T-helper 17 cell (primary cell): Measurements from ENCODE around the gene YBEY. TPM values are rescaled to one million over a fixed set of nuclear protein-coding genes. Genes with fewer than 3 reads are reported as not detected.

Experiments used
- ATAC-seq: fragments of 150-1000 bp; cut with Tn5 transposase; 2 replicates; pipeline ENCODE4 v1.10.0; 2021; ENCODE audit warnings: mild to moderate bottlenecking, moderate library complexity
- DNase-seq, 3 donors: peaks; one replicate each; pipeline versions ENCODE4 v3.0.0 to v3.0.0-alpha.2; 2020 to 2021
- H3K9me3 ChIP-seq: one replicate; pipeline ENCODE4 v1.7.0; 2013; ENCODE audit warnings: low read length, mild to moderate bottlenecking; ENCODE audit not compliant: control insufficient read depth, poor library complexity, severe bottlenecking
- H3K27ac Mint-ChIP-seq: one replicate; pipeline ENCODE4 v1.8.0; 2022; ENCODE audit warnings: mild to moderate bottlenecking, moderate library complexity, mixed read lengths
- H3K27me3 Mint-ChIP-seq: one replicate; pipeline ENCODE4 v1.8.0; 2022; ENCODE audit warnings: mixed read lengths
- H3K36me3 Mint-ChIP-seq: one replicate; pipeline ENCODE4 v1.8.0; 2022; ENCODE audit warnings: low read depth, mixed read lengths
- H3K4me1 Mint-ChIP-seq: one replicate; pipeline ENCODE4 v1.8.0; 2022; ENCODE audit warnings: mild to moderate bottlenecking, mixed read lengths
- H3K4me3 Mint-ChIP-seq: one replicate; pipeline ENCODE4 v1.8.0; 2022; ENCODE audit warnings: mild to moderate bottlenecking, moderate library complexity, mixed read lengths
- total RNA-seq, 4 donors: library from RNA in 2 of 4; stranded (reverse) in 2 of 4; gene quantifications; one replicate each; pipeline ENCODE4 v1.2.3 and lab custom pipeline; 2022 to 2026

The YBEY gene
- total RNA-seq, 2 donors from 2014 or later = 5.2 to 11.2 TPM

GRCh38 chr21:46318464-46318845 lies 32.3 kb downstream of the YBEY start:
- no peaks in the 10 kb centered on the region for H3K27me3 Mint-ChIP-seq
- no peaks in the 10 kb centered on the region for H3K9me3 ChIP-seq
- H3K27ac Mint-ChIP-seq = no peak overlapping the region
- no peaks in the 10 kb centered on the region for H3K36me3 Mint-ChIP-seq
- ATAC-seq = no peak
- DNase-seq = no peak
- peaks cover 9% of the 10 kb centered on the region for H3K4me1 Mint-ChIP-seq
- H3K4me3 Mint-ChIP-seq = no peak overlapping the region

GRCh38 chr21:46319186-46319585 lies 33.0 kb downstream of the YBEY start:
- peaks cover 2% of the 10 kb centered on the region for H3K36me3 Mint-ChIP-seq
- DNase-seq (no peak), ATAC-seq (no peak)
- peaks cover 9% of the 10 kb centered on the region for H3K4me1 Mint-ChIP-seq
- H3K4me3 Mint-ChIP-seq = no peak overlapping the region
- no peaks in the 10 kb centered on the region for H3K27me3 Mint-ChIP-seq
- H3K9me3 ChIP-seq = no peaks in the 10 kb centered on the region
- H3K27ac Mint-ChIP-seq = no peak overlapping the region

- H3K36me3 Mint-ChIP-seq = peaks cover 2% of the 10 kb centered on the region
- DNase-seq (no peak), ATAC-seq (no peak)
- H3K4me1 Mint-ChIP-seq = peaks cover 10% of the 10 kb centered on the region
- H3K27ac Mint-ChIP-seq = no peak overlapping the region
- no peak overlapping the region for H3K4me3 Mint-ChIP-seq
- no peaks in the 10 kb centered on the region for H3K27me3 Mint-ChIP-seq
- no peaks in the 10 kb centered on the region for H3K9me3 ChIP-seq
Observed at GRCh38 chr21:46320331-46320801, 34.2 kb downstream of the YBEY start.

GRCh38 chr21:46322351-46323226 lies 36.4 kb downstream of the YBEY start:
- DNase-seq (no peak), ATAC-seq (no peak)

GRCh38 chr21:46323227-46323709 lies 37.1 kb downstream of the YBEY start:
- H3K9me3 ChIP-seq = no peaks in the 10 kb centered on the region
- no peaks in the 10 kb centered on the region for H3K27me3 Mint-ChIP-seq
- peaks cover 2% of the 10 kb centered on the region for H3K36me3 Mint-ChIP-seq
- H3K4me1 Mint-ChIP-seq = peaks cover 21% of the 10 kb centered on the region
- ATAC-seq (peak; percentile 1), DNase-seq (no peak)
- H3K4me3 Mint-ChIP-seq = peak overlapping the region; percentile 98
- H3K27ac Mint-ChIP-seq = peak overlapping the region; percentile 89

More at GRCh38 chr21:46322351-46323226, 36.4 kb downstream of the YBEY start:
- H3K9me3 ChIP-seq = no peaks in the 10 kb centered on the region
- Mint-ChIP-seq H3K4me1 (peaks cover 21% of the 10 kb centered on the region), H3K36me3 (peaks cover 2% of the 10 kb centered on the region), H3K4me3 (peak overlapping the region; percentile 98), H3K27me3 (no peaks in the 10 kb centered on the region), H3K27ac (peak overlapping the region; percentile 89)

- no peaks in the 10 kb centered on the region for H3K27me3 Mint-ChIP-seq
- H3K36me3 Mint-ChIP-seq = peaks cover 2% of the 10 kb centered on the region
- peak within 1 kb of the TSS; percentile 89 for H3K27ac Mint-ChIP-seq
- no peaks in the 10 kb centered on the region for H3K9me3 ChIP-seq
- H3K4me3 Mint-ChIP-seq = peak within 1 kb of the TSS; percentile 98
- ATAC-seq (peak; percentile 84), DNase-seq (peak; percentile 97 to 99 (median 98))
- H3K4me1 Mint-ChIP-seq = peaks cover 21% of the 10 kb centered on the region
Observed at GRCh38 chr21:46323710-46324389, 37.7 kb downstream of the YBEY start, which contains the start of the genes C21orf58 and PCNT. C21orf58 (minus strand) TSS chr21:46323870; CDS start chr21:46322738, 1,132 bp downstream. PCNT (plus strand) TSS chr21:46324156; CDS start chr21:46324229, 73 bp downstream.

- H3K9me3 ChIP-seq = no peaks in the 10 kb centered on the region
- Mint-ChIP-seq H3K27ac (peak overlapping the region; percentile 89), H3K27me3 (no peaks in the 10 kb centered on the region), H3K4me1 (peaks cover 21% of the 10 kb centered on the region), H3K36me3 (peaks cover 2% of the 10 kb centered on the region), H3K4me3 (peak overlapping the region; percentile 98)
- DNase-seq = peak; percentile 86 to 95 (median 87)
- peak; percentile 81 for ATAC-seq
Observed at GRCh38 chr21:46324390-46325072, 38.4 kb downstream of the YBEY start.

- DNase-seq = peak; percentile 14 to 24 (median 17)
- Mint-ChIP-seq H3K27me3 (no peaks in the 10 kb centered on the region), H3K4me3 (peak overlapping the region; percentile 87), H3K27ac (peak overlapping the region; percentile 80), H3K36me3 (peaks cover 2% of the 10 kb centered on the region), H3K4me1 (peaks cover 21% of the 10 kb centered on the region)
- no peak for ATAC-seq
- no peaks in the 10 kb centered on the region for H3K9me3 ChIP-seq
Observed at GRCh38 chr21:46325073-46325912, 39.2 kb downstream of the YBEY start.

- H3K36me3 Mint-ChIP-seq = peaks cover 6% of the 10 kb centered on the region
- peak overlapping the region; percentile 80 for H3K27ac Mint-ChIP-seq
- no peaks in the 10 kb centered on the region for H3K9me3 ChIP-seq
- DNase-seq (no peak), ATAC-seq (no peak)
- H3K4me1 Mint-ChIP-seq = peaks cover 22% of the 10 kb centered on the region
- no peaks in the 10 kb centered on the region for H3K27me3 Mint-ChIP-seq
- peak overlapping the region; percentile 21 for H3K4me3 Mint-ChIP-seq
Observed at GRCh38 chr21:46326110-46326703, 40.1 kb downstream of the YBEY start.

GRCh38 chr21:46327711-46328110 lies 41.6 kb downstream of the YBEY start:
- Mint-ChIP-seq H3K36me3 (peaks cover 6% of the 10 kb centered on the region), H3K27me3 (no peaks in the 10 kb centered on the region), H3K4me3 (no peak overlapping the region), H3K4me1 (peaks cover 16% of the 10 kb centered on the region), H3K27ac (no peak overlapping the region)
- DNase-seq (no peak), ATAC-seq (no peak)
- no peaks in the 10 kb centered on the region for H3K9me3 ChIP-seq

GRCh38 chr21:46328151-46328550 lies 42.0 kb downstream of the YBEY start:
- ATAC-seq = no peak

GRCh38 chr21:46329796-46330195 lies 43.7 kb downstream of the YBEY start:
- DNase-seq (no peak), ATAC-seq (no peak)
- H3K36me3 Mint-ChIP-seq = peaks cover 3% of the 10 kb centered on the region

More at GRCh38 chr21:46328151-46328550, 42.0 kb downstream of the YBEY start:
- peaks cover 15% of the 10 kb centered on the region for H3K4me1 Mint-ChIP-seq
- H3K9me3 ChIP-seq = no peaks in the 10 kb centered on the region
- no peak overlapping the region for H3K27ac Mint-ChIP-seq
- no peak for DNase-seq
- no peak overlapping the region for H3K4me3 Mint-ChIP-seq
- H3K27me3 Mint-ChIP-seq = no peaks in the 10 kb centered on the region
- peaks cover 6% of the 10 kb centered on the region for H3K36me3 Mint-ChIP-seq

More at GRCh38 chr21:46329796-46330195, 43.7 kb downstream of the YBEY start:
- no peaks in the 10 kb centered on the region for H3K9me3 ChIP-seq
- no peak overlapping the region for H3K27ac Mint-ChIP-seq
- no peak overlapping the region for H3K4me3 Mint-ChIP-seq
- no peaks in the 10 kb centered on the region for H3K27me3 Mint-ChIP-seq
- H3K4me1 Mint-ChIP-seq = peaks cover 15% of the 10 kb centered on the region
